ENCODE measurements around the gene KRTAP27-1.

- no peak for TF ChIP-seq CTCF (IDR thresholded peaks at IDR 0.05)
- no peak for TF ChIP-seq POLR2A (IDR thresholded peaks at IDR 0.05)
These were observed 17.3 kb downstream of the KRTAP27-1 start, which contains the start of gene KRTAP26-1 for GRCh38 chr21:30320215-30320614.

Data from thyroid gland (tissue), 4 donors.